Measurements from ENCODE around the gene PCBD2.
"Not testable (repeated sequence)": the region's sequence is repeated elsewhere in the genome, so short reads cannot be mapped to it uniquely, and the experiment has no call there.

PCBD2 gene

GRCh38 chr5:134905246-134905996, 490 bp downstream of the PCBD2 start:
- in situ Hi-C loops (cut with MboI; ENCODE audit: low sequenced_read_pairs), result no loop called here

GRCh38 chr5:134906811-134907210, 1.9 kb downstream of the PCBD2 start:
- in situ Hi-C loops (cut with MboI; ENCODE audit: low sequenced_read_pairs), result no loop called here

GRCh38 chr5:134910752-134911151, 5.8 kb downstream of the PCBD2 start:
- in situ Hi-C loops (cut with MboI; ENCODE audit: low sequenced_read_pairs), result not testable (repeated sequence)

- in situ Hi-C loops (cut with MboI; ENCODE audit: low sequenced_read_pairs), result no loop called here
Measured at GRCh38 chr5:134911285-134912206, 6.6 kb downstream of the PCBD2 start.

- in situ Hi-C loops (cut with MboI; ENCODE audit: low sequenced_read_pairs), result no loop called here
Measured at GRCh38 chr5:134913254-134913653, 8.3 kb downstream of the PCBD2 start.

- in situ Hi-C loops (cut with MboI; ENCODE audit: low sequenced_read_pairs), result no loop called here
Measured at GRCh38 chr5:134913795-134914194, 8.9 kb downstream of the PCBD2 start.

- in situ Hi-C loops (cut with MboI; ENCODE audit: low sequenced_read_pairs), result no loop called here
Measured at GRCh38 chr5:134917070-134917815, 12.3 kb downstream of the PCBD2 start.

- in situ Hi-C loops (cut with MboI; ENCODE audit: low sequenced_read_pairs), result no loop called here
Measured at GRCh38 chr5:134918861-134919260, 13.9 kb downstream of the PCBD2 start.

- in situ Hi-C loops (cut with MboI; ENCODE audit: low sequenced_read_pairs), result no loop called here
Measured at GRCh38 chr5:134920848-134921575, 16.1 kb downstream of the PCBD2 start.

- in situ Hi-C loops (cut with MboI; ENCODE audit: low sequenced_read_pairs), result no loop called here
Measured at GRCh38 chr5:134932508-134932907, 27.6 kb downstream of the PCBD2 start.

- in situ Hi-C loops (cut with MboI; ENCODE audit: low sequenced_read_pairs), result no loop called here
Measured at GRCh38 chr5:134934202-134934601, 29.3 kb downstream of the PCBD2 start.

- in situ Hi-C loops (cut with MboI; ENCODE audit: low sequenced_read_pairs), result no loop called here
Measured at GRCh38 chr5:134935711-134936602, 31.0 kb downstream of the PCBD2 start.

- in situ Hi-C loops (cut with MboI; ENCODE audit: low sequenced_read_pairs), result no loop called here
Measured at GRCh38 chr5:134937526-134937925, 32.6 kb downstream of the PCBD2 start.

- in situ Hi-C loops (cut with MboI; ENCODE audit: low sequenced_read_pairs), result no loop called here
Measured at GRCh38 chr5:134938030-134938429, 33.1 kb downstream of the PCBD2 start.

- in situ Hi-C loops (cut with MboI; ENCODE audit: low sequenced_read_pairs), result no loop called here
Measured at GRCh38 chr5:134939500-134939899, 34.6 kb downstream of the PCBD2 start.

GRCh38 chr5:134943547-134943946, 38.6 kb downstream of the PCBD2 start:
- in situ Hi-C loops (cut with MboI; ENCODE audit: low sequenced_read_pairs), result no loop called here

GRCh38 chr5:134944630-134945029, 39.7 kb downstream of the PCBD2 start:
- in situ Hi-C loops (cut with MboI; ENCODE audit: low sequenced_read_pairs), result no loop called here

- in situ Hi-C loops (cut with MboI; ENCODE audit: low sequenced_read_pairs), result no loop called here
Measured at GRCh38 chr5:134945041-134945440, 40.1 kb downstream of the PCBD2 start.

GRCh38 chr5:134948911-134949310, 44.0 kb downstream of the PCBD2 start:
- in situ Hi-C loops (cut with MboI; ENCODE audit: low sequenced_read_pairs), result no loop called here

- in situ Hi-C loops (cut with MboI; ENCODE audit: low sequenced_read_pairs), result no loop called here
Measured at GRCh38 chr5:134949316-134949715, 44.4 kb downstream of the PCBD2 start.
